Astrocyte (in vitro differentiated cells and primary cell): Measurements from ENCODE around the gene TTF1. TPM values are rescaled to one million over a fixed set of nuclear protein-coding genes. Genes with fewer than 3 reads are reported as not detected.

Source experiments
- DNase-seq: peaks from one replicate; pipeline ENCODE4 v3.0.0-alpha.2; 2010; ENCODE audit warnings: low read depth
- FAIRE-seq: peaks from 2 replicates; lab custom pipeline; 2011; peaks lifted over from hg19 to GRCh38; lab: Jason Lieb, UNC
- H2AFZ ChIP-seq: 2 replicates; pipeline ENCODE4 v1.6.0; 2012; ENCODE audit warnings: low read depth, low read length, inconsistent platforms
- H3K27ac ChIP-seq: 2 replicates; pipeline ENCODE4 v1.5.1; 2011; ENCODE audit warnings: low read depth, low read length, inconsistent platforms
- H3K27me3 ChIP-seq: 2 replicates; pipeline ENCODE4 v1.6.0; 2011; ENCODE audit warnings: low read length, inconsistent platforms; ENCODE audit not compliant: insufficient read depth
- H3K36me3 ChIP-seq: 2 replicates; pipeline ENCODE4 v1.5.1; 2011; ENCODE audit warnings: low read length, inconsistent platforms; ENCODE audit not compliant: insufficient read depth
- H3K4me1 ChIP-seq: 2 replicates; pipeline ENCODE4 v1.5.1; 2011; ENCODE audit warnings: low read length, inconsistent platforms; ENCODE audit not compliant: insufficient read depth
- H3K4me2 ChIP-seq: 2 replicates; pipeline ENCODE4 v1.6.0; 2012; ENCODE audit warnings: low read length, inconsistent platforms
- H3K4me3 ChIP-seq: 2 replicates; pipeline ENCODE4 v1.5.1; 2011; ENCODE audit warnings: low read depth, mild to moderate bottlenecking, low read length, inconsistent platforms; ENCODE audit not compliant: insufficient read depth
- H3K79me2 ChIP-seq: 2 replicates; pipeline ENCODE4 v1.6.0; 2012; ENCODE audit warnings: mild to moderate bottlenecking, low read length, inconsistent platforms; ENCODE audit not compliant: insufficient read depth
- H3K9ac ChIP-seq: 2 replicates; pipeline ENCODE4 v1.6.0; 2012; ENCODE audit warnings: mild to moderate bottlenecking, low read length, inconsistent platforms
- H3K9me3 ChIP-seq: 2 replicates; pipeline ENCODE4 v1.5.1; 2012; ENCODE audit warnings: low read depth, mild to moderate bottlenecking, low read length, inconsistent platforms; ENCODE audit not compliant: insufficient read depth
- H4K20me1 ChIP-seq: 2 replicates; pipeline ENCODE4 v1.6.0; 2012; ENCODE audit warnings: low read length, inconsistent platforms; ENCODE audit not compliant: insufficient read depth
- H3K27ac Mint-ChIP-seq: one replicate; pipeline ENCODE4 v1.8.0; 2021; ENCODE audit warnings: mild to moderate bottlenecking, mixed read lengths; ENCODE audit not compliant: unreplicated experiment
- H3K27me3 Mint-ChIP-seq: one replicate; pipeline ENCODE4 v1.8.0; 2021; ENCODE audit warnings: low read depth, mixed read lengths; ENCODE audit not compliant: unreplicated experiment
- H3K36me3 Mint-ChIP-seq: one replicate; pipeline ENCODE4 v1.8.0; 2021; ENCODE audit warnings: low read depth, mixed read lengths; ENCODE audit not compliant: unreplicated experiment
- H3K4me1 Mint-ChIP-seq: one replicate; pipeline ENCODE4 v1.8.0; 2021; ENCODE audit warnings: low read depth, mixed read lengths; ENCODE audit not compliant: unreplicated experiment
- H3K4me3 Mint-ChIP-seq: one replicate; pipeline ENCODE4 v1.8.0; 2021; ENCODE audit warnings: mild to moderate bottlenecking, moderate library complexity, mixed read lengths; ENCODE audit not compliant: unreplicated experiment
- H3K9me3 Mint-ChIP-seq: one replicate; pipeline ENCODE4 v1.8.0; 2021; ENCODE audit warnings: mild to moderate bottlenecking, mixed read lengths; ENCODE audit not compliant: unreplicated experiment
- CTCF ChIP-seq: IDR thresholded peaks from 2 replicates; pipeline ENCODE4 v1.5.1; 2011; ENCODE audit warnings: low read depth, mild to moderate bottlenecking, inconsistent platforms, low read length, moderate library complexity; ENCODE audit not compliant: insufficient read depth
- EZH2 ChIP-seq: IDR thresholded peaks from 2 replicates; pipeline ENCODE4 v1.6.1; 2012; ENCODE audit warnings: mild to moderate bottlenecking, low read length, inconsistent platforms; ENCODE audit not compliant: insufficient read depth
- total RNA-seq: library from RNA; stranded (reverse); gene quantifications from 2 replicates; pipeline ENCODE4 v1.2.1, GENCODE V29; 2021

Gene TTF1
- total RNA-seq, 1 donor from 2014 or later, result 13.2 TPM

DNA sequence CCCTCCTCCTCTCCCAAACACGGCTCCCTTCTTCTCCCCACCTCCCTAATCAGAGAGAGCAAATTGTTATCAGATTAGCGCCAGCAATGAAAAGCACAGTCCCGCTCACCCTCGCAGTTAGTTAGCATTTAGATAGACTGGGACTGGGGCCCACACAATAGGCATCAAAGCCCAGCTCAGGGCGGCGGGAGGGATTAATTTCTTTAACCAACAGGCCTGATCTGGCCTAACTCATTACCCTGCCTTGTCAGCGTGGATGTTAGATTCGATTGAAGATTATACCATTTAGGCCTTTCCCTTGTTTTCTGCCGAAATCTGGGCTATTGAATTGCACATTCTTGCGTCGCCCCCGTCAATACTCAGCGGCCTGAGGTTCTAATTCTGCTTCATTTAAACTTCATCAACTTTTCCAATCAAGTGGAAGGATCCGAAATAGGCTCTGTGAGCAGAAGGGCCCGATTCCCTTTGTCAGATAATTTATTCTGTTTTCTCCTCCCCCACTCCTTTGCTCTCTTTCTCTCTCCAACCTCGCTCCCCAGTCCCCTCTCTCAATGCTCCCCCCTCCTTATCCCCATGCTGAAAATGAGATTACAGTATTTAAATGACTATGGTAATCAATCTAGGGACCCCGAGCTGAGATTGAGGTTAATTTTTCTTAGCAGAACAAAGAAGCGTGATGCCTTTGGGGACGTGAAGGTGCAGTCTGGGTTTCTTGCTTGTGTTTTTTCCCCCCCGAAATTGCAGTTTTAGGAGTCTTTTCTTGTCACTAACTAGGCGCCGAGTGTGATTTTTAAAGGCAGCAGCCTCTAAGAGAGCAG, 18.4 kb upstream of the TTF1 start:
- Histone ChIP-seq H3K27ac (no peak overlapping the region), H3K36me3 (no peaks in the 10 kb centered on the region), H3K4me3 (no peak overlapping the region), H3K79me2 (no peaks in the 10 kb centered on the region), H3K9ac (no peak overlapping the region), H2AFZ (no peak overlapping the region), H3K27me3 (peaks cover 45% of the 10 kb centered on the region), H3K9me3 (no peaks in the 10 kb centered on the region), H3K4me2 (no peak overlapping the region), H4K20me1 (no peaks in the 10 kb centered on the region), H3K4me1 (no peaks in the 10 kb centered on the region)
- DNase-seq (no peak), FAIRE-seq (no peak)
- Mint-ChIP-seq H3K9me3 (peaks cover 1% of the 10 kb centered on the region), H3K27ac (peak overlapping the region; percentile 16), H3K4me3 (no peak overlapping the region), H3K4me1 (no peaks in the 10 kb centered on the region), H3K27me3 (peaks cover 55% of the 10 kb centered on the region), H3K36me3 (no peaks in the 10 kb centered on the region)
- TF ChIP-seq EZH2 (peak; percentile 35), CTCF (no peak)

GRCh38 chr9:132423503-132423902, 16.9 kb upstream of the TTF1 start:
- no peak overlapping the region for H3K4me2 ChIP-seq
- no peak overlapping the region for H3K4me3 Mint-ChIP-seq
- H3K9ac ChIP-seq, result no peak overlapping the region
- H3K4me1 ChIP-seq, result no peaks in the 10 kb centered on the region
- H3K27ac Mint-ChIP-seq, result no peak overlapping the region
- no peak overlapping the region for H3K4me3 ChIP-seq
- peaks cover 1% of the 10 kb centered on the region for H3K9me3 Mint-ChIP-seq
- no peaks in the 10 kb centered on the region for H4K20me1 ChIP-seq
- peaks cover 63% of the 10 kb centered on the region for H3K27me3 Mint-ChIP-seq
- peaks cover 55% of the 10 kb centered on the region for H3K27me3 ChIP-seq
- FAIRE-seq, result no peak
- no peaks in the 10 kb centered on the region for H3K9me3 ChIP-seq
- H2AFZ ChIP-seq, result no peak overlapping the region
- no peaks in the 10 kb centered on the region for H3K36me3 ChIP-seq
- H3K79me2 ChIP-seq, result no peaks in the 10 kb centered on the region
- no peaks in the 10 kb centered on the region for H3K36me3 Mint-ChIP-seq
- no peak for DNase-seq
- TF ChIP-seq CTCF, result no peak
- no peak for TF ChIP-seq EZH2
- no peak overlapping the region for H3K27ac ChIP-seq
- no peaks in the 10 kb centered on the region for H3K4me1 Mint-ChIP-seq

GRCh38 chr9:132422574-132422973, 15.9 kb upstream of the TTF1 start:
- no peaks in the 10 kb centered on the region for H3K9me3 ChIP-seq
- H4K20me1 ChIP-seq, result no peaks in the 10 kb centered on the region
- no peak overlapping the region for H3K4me3 ChIP-seq
- Mint-ChIP-seq H3K36me3 (no peaks in the 10 kb centered on the region), H3K4me3 (no peak overlapping the region), H3K9me3 (peaks cover 4% of the 10 kb centered on the region), H3K27me3 (peaks cover 70% of the 10 kb centered on the region), H3K4me1 (no peaks in the 10 kb centered on the region), H3K27ac (no peak overlapping the region)
- H3K4me2 ChIP-seq, result no peak overlapping the region
- peaks cover 64% of the 10 kb centered on the region for H3K27me3 ChIP-seq
- H3K79me2 ChIP-seq, result no peaks in the 10 kb centered on the region
- H3K4me1 ChIP-seq, result no peaks in the 10 kb centered on the region
- no peak overlapping the region for H2AFZ ChIP-seq
- H3K36me3 ChIP-seq, result no peaks in the 10 kb centered on the region
- no peak for FAIRE-seq
- DNase-seq, result no peak
- H3K27ac ChIP-seq, result no peak overlapping the region
- no peak overlapping the region for H3K9ac ChIP-seq
- no peak for TF ChIP-seq CTCF
- no peak for TF ChIP-seq EZH2
